Heart left ventricle (tissue), 13 donors: ENCODE measurements around the gene DBNDD1.

Source experiments
- CTCF ChIP-seq, 12 donors: fragments of 200-600 bp; sonication (generic) in 4 of 12; IDR thresholded peaks; one replicate each; pipeline versions ENCODE4 v1.5.0 to v1.8.0; 2018 to 2022; ENCODE audit warnings: antibody characterized with exemption in 12 of 12, mild to moderate bottlenecking in 5 of 12
- POLR2A ChIP-seq, 2 donors: fragments of 450-650 bp; IDR thresholded peaks; one replicate each; pipeline ENCODE4 v1.6.1; 2017; ENCODE audit warnings: antibody characterized with exemption in 2 of 2, mild to moderate bottlenecking in 2 of 2, moderate library complexity in 2 of 2
- donor health status: ischemic (EF 13 %, LVEDD 7.1; RV severe dilation, severe dysfunction).
- donor health status: DM: no; HTN: yes; CAD: no.
- donor health status: DM: no; HTN: no; CAD: no.
- donor health status: ischemic (EF 25% LVEDD 6.9; RV normal size, moderate dysfunction).
- donor health status: ischemic (EF 25% LVEDD 5.7; RV mildly dilated, moderate dysfunction).
- donor health status: ischemic (EF 35%, LVEDD 5.7; RV mildly dilated, moderate dysfunction).
- donor health status: nonischemic (EF 11% LVEDD 7.7; RV severe dilation, severe dysfunction).
- donor health status: DM: yes; HTN: yes; CAD: no.
- donor health status: PGD.
- donor health status: ischemic (EF 29% LVEDD 5.4; RV normal size, mild dysfunction).
- donor health status: nonischemic (EF 23%, LVEDD 6.1; RV moderate dilation, normal function).

- TF ChIP-seq CTCF (IDR thresholded peaks at IDR 0.05) (no peak), POLR2A (IDR thresholded peaks at IDR 0.05) (no peak)
Measured at GRCh38 chr16:89993377-89993776, 25.9 kb downstream of the DBNDD1 start.
